Body of pancreas (tissue), 4 donors: ENCODE data around the gene MFAP4.

ENCODE experiments used
- CTCF ChIP-seq, 7 experiments: fragments of 450-650 bp in 4 of 7; fragments of 200-600 bp in 3 of 7; sonication (generic) in 3 of 7; IDR thresholded peaks; one replicate each; pipeline ENCODE4 v1.5.1; 2016 to 2019; ENCODE audit warnings: antibody characterized with exemption in 7 of 7
- POLR2A ChIP-seq, 3 donors: fragments of 450-650 bp; IDR thresholded peaks; one replicate each; pipeline ENCODE4 v1.6.1; 2016; ENCODE audit warnings: antibody characterized with exemption in 3 of 3, mild to moderate bottlenecking in 2 of 3

- TF ChIP-seq POLR2A (IDR thresholded peaks at IDR 0.05) (peak; percentile 56 to 83 (median 80)), CTCF (IDR thresholded peaks at IDR 0.05) (no peak)
Observed at GRCh38 chr17:19377602-19378415, 9.2 kb downstream of the MFAP4 start.
